NCI-H1092 treated with DMSO at 0.1 percent for 48 hours (cell line): ENCODE measurements around the gene BCKDK.

Experiments used
- DNase-seq: peaks from one replicate; lab custom pipeline; 2025; lab: John Stamatoyannopoulos, UW

BCKDK gene

DNA sequence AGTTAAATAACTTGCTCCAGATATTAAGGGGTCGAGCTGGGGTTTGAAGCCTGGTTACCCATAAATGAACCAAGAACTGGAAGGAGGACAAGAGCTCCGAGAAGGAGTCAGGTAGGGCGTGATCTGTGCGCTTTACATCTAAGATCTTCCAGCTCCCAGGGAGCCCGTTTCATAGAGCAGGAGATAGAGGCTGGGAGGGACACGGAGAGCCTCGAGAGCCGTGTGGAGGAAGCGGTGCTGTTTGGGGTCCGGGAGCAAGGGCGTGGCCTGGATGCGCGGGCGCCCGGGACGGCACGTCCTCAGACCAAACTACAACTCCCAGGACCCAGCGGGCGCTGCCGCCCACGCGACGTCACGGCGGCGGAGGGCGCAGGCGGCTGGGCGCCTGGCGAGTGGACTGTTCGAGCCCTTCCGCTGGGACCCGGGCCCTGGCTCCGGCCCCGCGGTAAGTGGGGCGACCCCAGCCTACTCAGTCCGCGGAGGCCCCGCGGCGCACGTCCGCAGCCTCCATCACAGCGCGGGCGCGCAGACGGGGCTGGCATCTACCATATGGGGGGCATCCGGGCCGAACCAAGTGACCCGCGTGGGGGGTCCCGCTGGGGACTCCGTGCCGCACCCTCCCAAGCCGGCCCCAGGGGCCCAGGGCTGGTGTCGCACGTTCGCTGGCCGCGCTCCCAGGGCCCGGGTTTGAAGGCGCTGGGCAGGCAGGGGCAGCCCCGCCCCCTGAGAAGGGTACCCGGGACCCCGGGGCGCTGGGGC lies at the start of gene BCKDK:
TSS of gene BCKDK (plus strand) at position 352 of the 759 bp plus-strand sequence. CDS start 838 bp downstream, outside the sequence.
- DNase-seq, result peak; percentile 47

GRCh38 chr16:31061126-31061812 lies 46.9 kb upstream of the BCKDK start:
- no peak for DNase-seq

- DNase-seq, result no peak
These were observed 46.3 kb upstream of the BCKDK start for GRCh38 chr16:31061813-31062440.

GRCh38 chr16:31063495-31063842 lies 44.7 kb upstream of the BCKDK start:
- no peak for DNase-seq

GRCh38 chr16:31063843-31064611 lies 44.2 kb upstream of the BCKDK start:
- DNase-seq, result no peak

DNA sequence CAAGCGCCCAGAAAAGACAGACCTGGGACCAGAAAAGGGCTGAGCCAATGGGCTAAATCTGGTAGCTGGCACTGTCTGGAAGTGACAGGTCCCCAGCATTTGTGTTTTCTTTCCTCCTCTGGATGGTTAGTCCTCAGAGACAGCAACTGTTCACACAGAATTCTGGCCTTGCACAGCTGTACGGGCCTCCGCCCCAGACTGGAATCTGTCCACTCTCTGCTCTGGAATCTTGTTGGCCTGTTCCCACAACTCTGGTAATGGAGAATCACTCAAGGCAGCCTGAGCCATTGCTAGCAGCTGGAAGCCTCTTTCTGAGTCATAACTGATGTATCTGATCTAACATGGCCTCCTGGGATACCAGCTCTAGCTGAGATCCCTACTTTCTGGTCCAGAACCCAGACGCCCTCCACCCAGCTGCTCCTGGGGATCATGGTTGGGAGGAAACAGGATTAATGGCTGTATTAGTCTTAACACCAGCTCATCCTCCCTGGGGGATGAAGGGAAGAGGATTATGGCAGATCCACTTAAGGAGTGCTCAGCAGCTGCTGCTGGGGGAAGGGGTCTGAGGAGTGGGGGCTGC lies 43.2 kb upstream of the BCKDK start:
- no peak for DNase-seq

- no peak for DNase-seq
These were observed 40.8 kb upstream of the BCKDK start for GRCh38 chr16:31067342-31067741.

DNA sequence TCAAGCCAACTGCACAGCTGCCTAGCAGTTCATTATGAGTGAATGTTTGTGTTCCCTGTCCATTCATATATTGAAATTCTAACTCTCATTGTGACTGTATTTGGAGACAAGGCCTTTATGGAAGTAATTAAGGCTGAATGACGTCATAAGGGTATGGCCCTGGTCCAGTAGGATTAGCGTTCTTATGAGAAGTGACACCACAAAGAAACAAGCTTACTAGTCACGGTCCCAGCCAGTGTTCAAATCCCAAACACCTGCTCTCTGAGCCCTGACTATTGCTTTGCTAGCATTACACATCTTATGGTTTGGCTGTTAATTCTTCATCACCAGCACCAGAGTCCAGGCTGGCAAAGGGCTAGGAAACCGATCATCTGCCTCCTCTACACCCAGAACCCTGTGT lies 36.3 kb upstream of the BCKDK start:
- no peak for DNase-seq

DNA sequence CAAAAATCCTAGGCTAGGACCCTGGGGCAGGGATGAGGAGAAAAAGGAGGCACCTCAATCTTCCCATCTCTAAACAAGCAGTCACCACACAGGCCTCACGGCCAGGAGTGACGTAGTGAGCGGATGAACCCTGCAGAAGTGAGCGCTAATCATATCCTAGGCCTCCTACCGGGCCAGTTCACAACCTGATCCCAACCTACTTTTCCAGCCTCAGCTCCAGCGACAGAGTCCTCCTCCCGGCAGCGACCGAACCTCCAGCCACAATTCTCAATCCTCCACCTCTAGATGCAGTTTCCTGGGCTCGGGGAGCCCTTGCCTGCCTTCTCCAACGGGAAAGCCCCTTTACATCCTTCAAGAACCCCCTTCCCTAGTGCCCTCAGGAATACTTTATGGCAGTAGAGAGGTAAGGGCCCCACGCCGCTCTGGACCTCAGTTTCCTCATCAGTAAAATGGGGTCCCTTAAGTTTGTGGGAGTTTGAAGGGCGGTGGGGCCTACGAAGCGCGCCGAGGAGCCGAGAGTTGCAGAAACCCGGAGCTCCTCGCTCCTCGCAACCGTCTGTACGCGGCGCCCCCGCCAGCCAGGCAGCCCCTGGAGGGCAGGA lies 35.5 kb upstream of the BCKDK start:
- no peak for DNase-seq

DNA sequence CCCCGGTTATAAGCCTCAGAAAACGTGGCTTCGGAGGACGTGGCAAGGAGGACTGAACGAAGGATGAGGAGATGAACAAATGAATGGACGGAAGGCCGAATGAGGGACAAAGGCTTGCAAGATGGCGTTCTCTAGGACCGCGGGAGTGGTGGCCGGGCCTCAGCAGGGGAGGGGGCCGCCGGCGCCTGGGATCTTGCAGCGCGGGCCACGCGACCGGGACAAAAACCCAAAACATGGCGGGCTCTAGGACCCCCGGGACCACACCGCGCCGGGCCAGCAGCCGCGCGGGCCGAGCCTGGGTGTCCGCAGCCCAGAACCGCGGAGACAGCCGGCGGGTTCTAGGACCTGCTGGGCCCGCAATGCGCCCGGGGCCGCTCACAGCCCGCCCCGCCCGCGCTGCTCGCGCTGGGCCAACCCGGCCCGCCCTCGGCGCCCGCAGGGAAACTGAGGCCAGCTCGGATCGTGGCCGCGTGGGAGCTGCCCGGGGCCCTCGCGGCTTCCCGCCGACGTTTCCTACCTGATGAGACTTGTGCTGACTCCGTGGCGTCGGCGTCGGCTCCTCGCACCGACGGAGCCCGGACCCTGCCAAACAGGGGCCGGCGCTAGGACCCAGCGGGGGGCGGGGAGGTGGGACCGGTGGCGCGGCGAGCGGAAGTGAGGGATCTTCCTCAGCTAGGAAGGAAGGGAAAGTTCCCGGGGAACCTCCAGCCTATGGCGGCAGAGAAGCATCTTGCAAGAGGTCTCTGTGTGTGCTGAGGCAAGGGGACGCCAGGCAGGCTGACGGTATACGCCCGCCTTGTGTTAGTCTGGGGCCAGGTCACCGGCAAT lies 34.8 kb upstream of the BCKDK start:
- DNase-seq, result peak; percentile 85

DNA sequence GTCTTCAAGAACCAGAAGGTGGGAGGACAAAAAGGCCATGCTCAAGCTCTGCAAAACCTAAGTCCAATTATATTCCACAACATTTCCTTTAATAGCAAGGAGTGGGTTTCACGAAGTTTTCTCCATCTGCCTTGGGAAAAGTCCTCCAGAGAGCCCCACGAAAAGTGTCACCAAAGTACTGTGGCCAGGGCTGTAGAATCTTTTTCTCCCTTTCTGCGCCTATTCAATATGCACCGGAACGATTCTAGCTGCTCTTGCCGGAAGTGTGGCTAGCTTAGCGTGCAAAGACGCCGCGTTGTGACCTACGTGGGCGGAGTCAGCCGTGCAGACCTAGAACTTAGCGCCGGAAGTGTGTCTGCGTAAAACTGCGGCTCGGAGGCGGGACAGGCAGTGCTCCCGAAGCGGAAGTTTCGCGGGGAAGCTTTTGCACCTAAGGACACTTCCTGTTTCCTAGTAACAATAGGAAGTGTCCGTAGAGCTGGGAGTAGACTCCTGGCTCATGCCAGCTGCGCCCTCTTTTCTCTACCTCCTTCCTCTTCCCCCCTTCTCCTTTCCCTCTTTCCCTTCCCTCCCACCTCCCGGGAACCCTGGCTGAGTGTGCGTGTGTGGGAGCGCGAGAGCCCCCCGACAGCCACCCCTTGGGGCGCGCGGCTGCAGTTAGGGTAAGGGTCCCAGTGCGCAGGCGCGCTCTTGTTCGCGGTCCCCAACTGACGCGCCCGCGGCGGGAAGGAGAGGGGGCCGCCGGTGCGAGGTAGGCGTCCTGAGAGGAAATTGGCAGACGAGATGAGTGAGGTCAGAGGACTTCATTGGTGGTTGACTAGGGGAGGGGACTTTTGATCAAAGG lies 34.0 kb upstream of the BCKDK start, which contains the start of the genes ZNF646 and ZNF668:
TSS of gene ZNF646 (plus strand) at position 453 of the 844 bp plus-strand sequence. CDS start 1,903 bp downstream, outside the sequence.
TSS of gene ZNF668 (minus strand) at position 271 of the 844 bp plus-strand sequence. CDS start 9,781 bp downstream, outside the sequence.
- peak; percentile 100 for DNase-seq

DNA sequence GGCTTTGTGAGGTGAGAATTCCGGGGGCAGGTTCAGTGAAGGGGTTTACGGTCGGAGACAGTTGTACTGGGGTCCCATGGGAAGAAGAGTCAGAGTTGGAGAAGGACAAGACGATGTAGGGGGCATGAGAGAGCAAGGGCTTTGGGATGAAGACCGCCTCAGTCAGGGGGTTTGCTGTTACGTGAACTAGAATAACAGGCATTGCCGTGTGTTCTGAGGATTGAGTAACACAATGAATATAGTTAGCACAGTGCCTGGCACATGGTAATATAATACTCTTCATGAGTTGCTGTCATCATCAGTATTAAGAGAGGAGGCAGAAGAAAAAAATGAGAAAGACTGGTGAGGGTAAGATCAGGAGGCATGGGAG lies 33.4 kb upstream of the BCKDK start:
- no peak for DNase-seq

DNA sequence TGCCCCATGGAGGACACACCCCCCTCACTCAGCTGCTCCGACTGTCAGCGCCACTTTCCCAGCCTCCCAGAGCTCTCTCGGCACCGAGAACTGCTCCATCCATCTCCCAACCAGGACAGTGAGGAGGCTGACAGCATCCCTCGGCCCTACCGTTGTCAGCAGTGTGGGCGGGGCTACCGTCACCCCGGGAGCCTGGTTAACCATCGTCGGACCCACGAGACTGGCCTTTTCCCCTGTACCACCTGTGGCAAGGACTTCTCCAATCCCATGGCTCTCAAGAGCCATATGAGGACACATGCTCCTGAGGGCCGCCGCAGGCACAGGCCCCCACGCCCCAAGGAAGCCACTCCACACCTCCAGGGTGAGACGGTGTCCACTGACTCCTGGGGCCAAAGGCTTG lies 31.9 kb upstream of the BCKDK start:
- no peak for DNase-seq

DNA sequence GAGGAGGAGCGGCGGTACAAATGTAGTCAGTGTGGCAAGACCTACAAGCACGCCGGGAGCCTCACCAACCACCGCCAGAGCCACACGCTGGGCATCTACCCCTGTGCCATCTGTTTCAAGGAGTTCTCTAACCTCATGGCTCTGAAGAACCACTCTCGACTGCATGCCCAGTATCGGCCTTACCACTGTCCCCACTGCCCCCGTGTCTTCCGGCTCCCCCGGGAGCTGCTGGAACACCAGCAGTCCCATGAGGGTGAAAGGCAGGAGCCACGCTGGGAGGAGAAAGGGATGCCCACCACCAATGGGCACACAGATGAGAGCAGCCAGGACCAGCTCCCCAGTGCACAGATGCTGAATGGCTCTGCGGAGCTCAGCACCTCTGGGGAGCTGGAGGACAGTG lies 31.2 kb upstream of the BCKDK start:
- no peak for DNase-seq

DNA sequence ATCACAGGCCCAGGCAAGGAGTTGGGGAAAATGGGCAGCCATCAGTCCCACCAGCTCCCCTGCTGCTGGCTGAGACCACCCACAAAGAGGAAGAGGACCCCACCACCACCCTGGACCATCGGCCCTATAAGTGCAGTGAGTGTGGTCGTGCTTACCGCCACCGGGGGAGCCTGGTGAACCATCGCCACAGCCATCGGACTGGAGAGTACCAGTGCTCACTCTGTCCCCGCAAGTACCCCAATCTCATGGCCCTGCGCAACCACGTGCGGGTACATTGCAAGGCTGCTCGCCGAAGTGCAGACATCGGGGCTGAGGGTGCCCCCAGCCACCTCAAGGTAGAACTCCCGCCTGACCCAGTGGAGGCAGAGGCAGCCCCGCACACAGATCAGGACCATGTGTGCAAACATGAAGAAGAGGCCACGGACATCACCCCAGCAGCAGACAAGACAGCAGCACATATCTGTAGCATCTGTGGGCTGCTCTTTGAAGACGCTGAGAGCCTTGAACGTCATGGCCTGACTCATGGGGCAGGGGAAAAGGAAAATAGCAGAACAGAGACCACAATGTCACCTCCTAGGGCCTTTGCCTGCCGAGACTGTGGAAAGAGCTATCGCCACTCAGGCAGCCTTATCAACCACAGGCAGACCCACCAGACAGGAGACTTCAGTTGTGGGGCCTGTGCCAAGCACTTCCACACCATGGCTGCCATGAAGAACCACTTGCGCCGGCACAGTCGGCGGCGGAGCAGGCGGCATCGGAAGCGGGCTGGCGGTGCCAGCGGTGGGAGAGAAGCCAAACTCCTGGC lies 30.4 kb upstream of the BCKDK start:
- no peak for DNase-seq

GRCh38 chr16:31078597-31079341 lies 29.4 kb upstream of the BCKDK start:
- no peak for DNase-seq

DNA sequence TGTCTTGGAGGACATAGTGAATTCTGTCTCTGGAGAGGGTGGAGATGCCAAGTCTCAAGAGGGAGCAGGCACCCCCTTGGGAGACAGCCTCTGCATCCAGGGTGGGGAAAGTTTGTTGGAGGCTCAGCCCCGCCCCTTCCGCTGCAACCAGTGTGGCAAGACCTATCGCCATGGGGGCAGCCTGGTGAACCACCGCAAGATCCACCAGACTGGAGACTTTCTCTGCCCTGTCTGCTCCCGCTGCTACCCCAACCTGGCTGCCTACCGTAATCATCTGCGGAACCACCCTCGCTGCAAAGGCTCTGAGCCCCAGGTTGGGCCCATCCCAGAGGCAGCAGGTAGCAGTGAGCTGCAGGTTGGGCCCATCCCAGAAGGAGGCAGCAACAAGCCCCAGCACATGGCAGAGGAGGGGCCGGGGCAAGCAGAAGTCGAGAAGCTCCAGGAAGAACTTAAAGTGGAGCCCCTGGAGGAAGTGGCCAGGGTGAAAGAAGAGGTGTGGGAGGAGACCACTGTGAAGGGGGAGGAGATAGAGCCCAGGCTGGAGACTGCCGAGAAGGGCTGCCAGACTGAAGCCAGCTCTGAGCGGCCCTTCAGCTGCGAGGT lies 28.7 kb upstream of the BCKDK start:
- no peak for DNase-seq
